H1 (cell line): ENCODE data around the gene CHAC1. TPM values are rescaled to one million over a fixed set of nuclear protein-coding genes. Genes with fewer than 3 reads are reported as not detected.
A peak's percentile ranks its signal among the peaks of the same experiment; 100 is the strongest.

Experiments
- FOSL1 ChIP-seq: IDR thresholded peaks from 2 replicates; pipeline ENCODE4 v1.6.1; 2011; ENCODE audit warnings: mild to moderate bottlenecking, low read depth, low read length, moderate library complexity; ENCODE audit not compliant: insufficient read depth
- GTF2F1 ChIP-seq: IDR thresholded peaks from 2 replicates; pipeline ENCODE4 v1.6.1; 2012; ENCODE audit warnings: low read depth, low read length, improper control_type of control experiment, borderline replicate concordance
- JUND ChIP-seq: IDR thresholded peaks from 2 replicates; pipeline ENCODE4 v1.6.1; 2011; ENCODE audit warnings: mild to moderate bottlenecking, improper control_type of control experiment, low read length
- MAFK ChIP-seq: IDR thresholded peaks from 2 replicates; pipeline ENCODE4 v1.6.1; 2012; ENCODE audit warnings: low read depth, mild to moderate bottlenecking, improper control_type of control experiment, low read length
- PHF8 ChIP-seq: fragments of 200-600 bp; sonication (generic); conservative IDR thresholded peaks from 2 replicates; pipeline ENCODE4 v1.7.1; 2012; ENCODE audit warnings: low read depth, mild to moderate bottlenecking, inconsistent platforms, low read length, moderate library complexity
- POLR2A ChIP-seq, 2 experiments: IDR thresholded peaks; 1 replicate in 1 of 2; 2 replicates in 1 of 2; pipeline ENCODE4 v1.6.1; 2011; ENCODE audit warnings: low read depth in 2 of 2, low read length in 2 of 2, mild to moderate bottlenecking in 2 of 2; ENCODE audit errors: control extremely low read depth in 1 of 2
- RAD21 ChIP-seq, 2 experiments: IDR thresholded peaks in 1 of 2; conservative IDR thresholded peaks in 1 of 2; 2 replicates each; pipeline ENCODE4 v1.6.1; 2011; ENCODE audit warnings: low read depth in 2 of 2, low read length in 2 of 2, improper control_type of control experiment in 1 of 2, inconsistent platforms in 1 of 2, mild to moderate bottlenecking in 1 of 2, moderate library complexity in 1 of 2
- RFX5 ChIP-seq: IDR thresholded peaks from 2 replicates; pipeline ENCODE4 v1.6.1; 2011; ENCODE audit warnings: low read depth, low read length, improper control_type of control experiment, borderline replicate concordance
- RNF2 ChIP-seq: fragments of 200-900, 300-1000 bp; sonication (generic); IDR thresholded peaks from 2 replicates; pipeline ENCODE4 v1.7.1; 2016; ENCODE audit warnings: borderline replicate concordance, low read depth, mild to moderate bottlenecking, antibody characterized with exemption, low read length; ENCODE audit not compliant: poor library complexity, severe bottlenecking; ENCODE audit errors: missing control alignments
- SP2 ChIP-seq: IDR thresholded peaks from 2 replicates; pipeline ENCODE4 v1.6.1; 2012; ENCODE audit warnings: mild to moderate bottlenecking, low read length, inconsistent platforms
- polyA plus RNA-seq, 7 experiments: library from polyadenylated mRNA; depleted of rRNA in 3 of 7; stranded (reverse) in 5 of 7; unstranded in 2 of 7; fragments of >200 nt in 5 of 7; fragments of 200-250 nt in 2 of 7; gene quantifications; 1 replicate in 5 of 7; 2 replicates in 1 of 7; 4 replicates in 1 of 7; pipeline versions ENCODE4 v1.2.1 to v1.2.3, GENCODE V29; 2011 to 2013; ENCODE audit warnings: missing spikeins in 2 of 7, mixed read lengths in 2 of 7
- total RNA-seq: library from RNA; stranded (reverse); fragmentation: NEBNext Ultra II Directional; extraction: Animal tissue kit (Norgen Biotek cat#: 25700); gene quantifications from 2 replicates; pipeline ENCODE4 v1.2.1, GENCODE V29; 2021

CHAC1 gene
- total and polyA plus RNA-seq, 2 of the 8 experiments (the other 6 are each of a cell fraction or from before 2014, with no cell fraction given), result 34.3 to 159 TPM

DNA sequence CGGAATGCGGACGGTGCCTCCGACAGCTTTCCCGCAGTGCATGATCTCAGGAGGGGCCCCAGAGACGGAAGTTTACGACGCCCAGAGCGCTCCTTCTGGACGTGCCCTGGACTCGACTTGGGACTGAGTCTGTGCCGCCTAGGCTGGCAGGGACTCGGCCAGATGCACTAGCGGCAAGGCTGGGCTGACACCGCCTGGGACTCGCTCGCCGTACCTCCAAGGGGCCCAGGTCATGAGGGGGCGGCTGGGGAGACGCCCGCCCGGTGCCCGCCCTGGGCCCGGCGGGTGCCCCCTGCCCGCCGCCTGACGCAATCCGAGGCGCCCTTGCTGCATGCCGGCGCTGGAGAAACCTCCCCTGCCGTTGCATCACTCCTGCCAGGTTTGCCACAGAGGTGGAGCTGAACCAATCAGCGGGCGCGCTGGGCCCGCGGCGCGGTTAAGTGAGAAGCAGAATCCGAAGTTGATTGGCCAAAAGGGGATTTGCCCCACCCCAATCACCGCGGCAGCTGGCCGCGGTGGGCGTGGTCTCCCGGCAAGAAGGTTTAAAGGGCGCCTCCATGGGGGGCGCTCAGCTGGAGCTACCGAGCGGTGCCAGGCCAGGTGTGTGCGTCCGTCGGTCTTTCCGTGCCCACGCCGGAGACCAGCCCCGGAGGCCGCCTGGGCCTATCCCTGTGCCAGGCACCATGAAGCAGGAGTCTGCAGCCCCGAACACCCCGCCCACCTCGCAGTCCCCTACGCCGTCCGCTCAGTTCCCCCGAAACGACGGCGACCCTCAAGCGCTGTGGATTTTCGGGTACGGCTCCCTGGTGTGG is at the start of gene CHAC1 (continued):
- TF ChIP-seq MAFK (no peak), POLR2A (IDR thresholded peaks at IDR 0.05; ENCODE audit: control extremely low read depth in 1 of 2, low read depth in 2 of 2, low read length in 2 of 2) (peak; percentile 76 to 85), PHF8 (peak; percentile 71; the same call in 1 of the 2 replicates), FOSL1 (no peak), GTF2F1 (peak; percentile 46), RNF2 (no peak), JUND (peak; percentile 90), RFX5 (no peak), SP2 (0 out of 2 replicates have a peak, but pooled peaks have one; percentile 19), RAD21 (IDR thresholded peaks at IDR 0.05 in 1 of 2, conservative IDR thresholded peaks at IDR 0.05 in 1 of 2; ENCODE audit: low read depth in 2 of 2, low read length in 2 of 2) (peak in 1 of 2 experiments; percentile 10; a peak in 1 of 4 replicates)
